Retinal pigment epithelial cell (primary cell): Measurements from ENCODE around the gene NYAP2.

Experiments
- DNase-seq: peaks from one replicate; pipeline ENCODE4 v3.0.0-alpha.2; 2010; ENCODE audit warnings: low read depth
- H3K4me3 ChIP-seq: 2 replicates; pipeline ENCODE4 v1.5.1; 2011; ENCODE audit warnings: mild to moderate bottlenecking, low read length, control low read depth, moderate library complexity
- TF ChIP-seq, protein P1 (sequence below): conservative IDR thresholded peaks from 2 replicates; pipeline ENCODE4 v1.5.1; 2011; ENCODE audit warnings: low read depth, low read length, control low read depth, inconsistent platforms

Gene NYAP2

GRCh38 chr2:225534697-225535096 lies 135.2 kb downstream of the NYAP2 start:
- H3K4me3 ChIP-seq = no peak overlapping the region
- DNase-seq = no peak
- TF ChIP-seq, protein P1, sequence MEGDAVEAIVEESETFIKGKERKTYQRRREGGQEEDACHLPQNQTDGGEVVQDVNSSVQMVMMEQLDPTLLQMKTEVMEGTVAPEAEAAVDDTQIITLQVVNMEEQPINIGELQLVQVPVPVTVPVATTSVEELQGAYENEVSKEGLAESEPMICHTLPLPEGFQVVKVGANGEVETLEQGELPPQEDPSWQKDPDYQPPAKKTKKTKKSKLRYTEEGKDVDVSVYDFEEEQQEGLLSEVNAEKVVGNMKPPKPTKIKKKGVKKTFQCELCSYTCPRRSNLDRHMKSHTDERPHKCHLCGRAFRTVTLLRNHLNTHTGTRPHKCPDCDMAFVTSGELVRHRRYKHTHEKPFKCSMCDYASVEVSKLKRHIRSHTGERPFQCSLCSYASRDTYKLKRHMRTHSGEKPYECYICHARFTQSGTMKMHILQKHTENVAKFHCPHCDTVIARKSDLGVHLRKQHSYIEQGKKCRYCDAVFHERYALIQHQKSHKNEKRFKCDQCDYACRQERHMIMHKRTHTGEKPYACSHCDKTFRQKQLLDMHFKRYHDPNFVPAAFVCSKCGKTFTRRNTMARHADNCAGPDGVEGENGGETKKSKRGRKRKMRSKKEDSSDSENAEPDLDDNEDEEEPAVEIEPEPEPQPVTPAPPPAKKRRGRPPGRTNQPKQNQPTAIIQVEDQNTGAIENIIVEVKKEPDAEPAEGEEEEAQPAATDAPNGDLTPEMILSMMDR = no peak

- DNase-seq = no peak
- H3K4me3 ChIP-seq = no peak overlapping the region
- TF ChIP-seq, protein P1 = no peak
Observed at GRCh38 chr2:225536036-225536435, 136.5 kb downstream of the NYAP2 start.

DNA sequence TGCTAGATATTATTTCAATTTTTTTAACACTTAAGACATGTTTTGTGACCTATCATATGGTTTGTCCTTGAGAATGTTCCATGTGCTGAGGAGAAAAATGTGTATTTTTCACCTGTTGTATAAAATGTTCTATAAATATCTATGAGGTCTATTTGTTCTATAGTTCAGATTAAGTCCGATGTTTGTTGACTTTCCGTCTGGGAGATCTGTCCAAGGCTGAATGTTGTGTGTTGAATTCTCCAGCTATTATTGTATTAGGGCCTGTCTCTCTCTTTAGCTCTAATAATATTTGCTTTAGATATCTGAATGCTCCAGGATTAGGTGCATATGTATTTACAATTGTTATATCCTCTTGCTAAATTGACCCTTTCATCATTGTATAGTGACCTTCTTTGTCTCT lies 144.1 kb downstream of the NYAP2 start:
- no peak overlapping the region for H3K4me3 ChIP-seq
- no peak for DNase-seq
- TF ChIP-seq, protein P1 = no peak

- TF ChIP-seq, protein P1 = peak; percentile 9
- no peak for DNase-seq
- no peak overlapping the region for H3K4me3 ChIP-seq
Observed at GRCh38 chr2:225556461-225556860, 157.0 kb downstream of the NYAP2 start.

DNA sequence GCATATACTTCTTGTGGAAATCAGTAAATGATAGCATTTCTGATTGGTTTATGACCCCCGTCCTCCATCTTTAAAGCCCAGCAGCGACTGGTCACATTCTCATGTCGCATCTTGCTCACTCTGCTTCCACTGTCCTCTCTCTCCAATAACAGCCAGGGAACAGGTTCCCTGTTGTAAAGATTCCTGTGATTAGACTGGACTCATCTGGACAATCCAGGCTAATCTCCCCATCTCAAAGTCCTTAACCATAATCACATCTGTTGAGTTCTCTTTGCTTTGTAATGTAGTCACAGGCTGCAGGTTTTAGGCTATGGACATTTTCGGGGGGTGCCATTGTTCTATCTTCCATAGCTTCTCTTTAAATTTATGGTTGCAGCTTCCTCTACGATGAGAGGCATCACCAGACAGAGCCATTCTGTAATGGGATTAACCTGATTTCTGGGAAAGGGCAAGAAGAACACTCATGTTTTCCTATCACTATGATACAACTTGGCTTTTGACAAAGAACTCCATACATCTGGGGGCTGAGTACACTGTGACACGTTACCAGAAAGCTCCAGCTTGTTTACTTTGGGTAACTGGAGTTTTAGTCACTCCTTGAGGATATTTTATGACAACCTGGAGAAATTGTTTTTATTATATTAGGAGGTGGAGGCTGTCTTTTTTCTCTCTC lies 159.0 kb downstream of the NYAP2 start:
- no peak for DNase-seq
- H3K4me3 ChIP-seq = no peak overlapping the region
- TF ChIP-seq, protein P1 = no peak

DNA sequence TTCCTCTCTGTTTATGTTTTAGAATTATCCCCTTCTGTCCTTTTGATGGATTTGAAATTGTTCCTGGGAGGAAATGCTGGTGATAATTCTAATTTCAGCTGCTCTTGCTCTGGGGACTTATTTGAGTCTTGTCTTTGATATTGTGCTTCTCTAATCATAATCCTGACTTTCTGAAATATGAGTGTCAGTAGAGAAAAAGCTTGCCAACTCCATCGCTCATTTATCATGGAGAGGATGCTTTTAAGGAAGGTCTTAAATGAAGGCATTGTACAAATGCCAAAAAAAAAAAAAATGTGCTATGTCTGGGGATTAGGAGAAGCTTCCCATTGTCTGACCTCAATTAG lies 159.5 kb downstream of the NYAP2 start:
- DNase-seq = no peak
- H3K4me3 ChIP-seq = no peak overlapping the region
- TF ChIP-seq, protein P1 = no peak

DNA sequence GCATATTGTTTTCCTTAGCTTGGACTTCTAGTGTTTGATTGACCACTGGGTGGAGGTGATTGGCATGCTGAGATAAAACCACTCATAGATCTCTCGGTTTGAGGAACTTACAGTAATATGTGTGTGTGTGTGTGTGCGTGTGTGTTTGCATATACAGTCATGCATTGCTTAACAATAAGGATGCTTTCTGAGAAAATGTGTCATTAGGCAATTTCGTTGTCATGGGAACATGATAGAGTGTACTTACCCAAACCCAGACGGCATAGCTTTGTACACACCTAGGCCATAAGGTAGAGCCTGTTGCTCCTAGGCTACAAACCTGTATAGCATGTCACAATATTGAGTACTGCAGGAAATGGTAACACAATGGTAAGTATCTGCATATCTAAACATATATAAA lies 167.3 kb downstream of the NYAP2 start:
- TF ChIP-seq, protein P1 = no peak
- no peak overlapping the region for H3K4me3 ChIP-seq
- DNase-seq = no peak
